Naive thymus-derived CD8-positive, alpha-beta T cell (primary cell): ENCODE results near the gene SIK3. TPM values are rescaled to one million over a fixed set of nuclear protein-coding genes. Genes with fewer than 3 reads are reported as not detected.
"Not testable (repeated sequence)": the region's sequence is repeated elsewhere in the genome, so short reads cannot be mapped to it uniquely, and the experiment has no call there.

Source experiments
- ATAC-seq, 2 donors: fragments of 150-1000 bp; cut with Tn5 transposase in 1 of 2; sonication (Bioruptor Pico), chemical (Tn5 transposase) in 1 of 2; 1 replicate in 1 of 2; 2 replicates in 1 of 2; pipeline ENCODE4 v1.10.0; 2021; ENCODE audit warnings: mild to moderate bottlenecking in 2 of 2, moderate library complexity in 2 of 2
- POLR2A ChIA-PET: fragments of 350-600 bp; sonication (Branson Sonifier 250); formaldehyde crosslinking; loops from one replicate; lab custom pipeline; 2021; ENCODE audit warnings: antibody characterized with exemption; lab: Charles Lee
- DNase-seq, 10 donors: peaks; one replicate each; pipeline versions ENCODE4 v3.0.0 to v3.0.0-alpha.2; 2020 to 2022
- H3K27ac Mint-ChIP-seq, 10 donors: one replicate each; pipeline ENCODE4 v1.8.0; 2020 to 2022; ENCODE audit warnings: mild to moderate bottlenecking in 10 of 10, mixed read lengths in 10 of 10, moderate library complexity in 4 of 10, inconsistent platforms in 1 of 10
- H3K27me3 Mint-ChIP-seq, 5 donors: one replicate each; pipeline ENCODE4 v1.8.0; 2021 to 2022; ENCODE audit warnings: mixed read lengths in 5 of 5
- H3K36me3 Mint-ChIP-seq, 3 donors: one replicate each; pipeline ENCODE4 v1.8.0; 2020 to 2022; ENCODE audit warnings: mixed read lengths in 3 of 3, mild to moderate bottlenecking in 2 of 3, inconsistent platforms in 1 of 3
- H3K4me1 Mint-ChIP-seq, 4 donors: one replicate each; pipeline ENCODE4 v1.8.0; 2021 to 2022; ENCODE audit warnings: mixed read lengths in 4 of 4
- H3K4me3 Mint-ChIP-seq, 10 donors: one replicate each; pipeline ENCODE4 v1.8.0; 2020 to 2022; ENCODE audit warnings: mild to moderate bottlenecking in 10 of 10, mixed read lengths in 10 of 10, moderate library complexity in 6 of 10, inconsistent platforms in 1 of 10
- H3K9me3 Mint-ChIP-seq, 9 donors: one replicate each; pipeline ENCODE4 v1.8.0; 2020 to 2022; ENCODE audit warnings: mixed read lengths in 9 of 9, mild to moderate bottlenecking in 3 of 9, inconsistent platforms in 1 of 9, moderate library complexity in 1 of 9
- polyA plus RNA-seq, 3 donors: library from polyadenylated mRNA; unstranded; fragments of 300-500 nt; fragmentation: Illumina TruSeq; gene quantifications; one replicate each; pipeline ENCODE4 v1.2.3, GENCODE V29; 2021
- total RNA-seq, 8 experiments: library from RNA in 2 of 8; stranded (reverse) in 2 of 8; gene quantifications; one replicate each; pipeline ENCODE4 v1.2.3 and lab custom pipeline; 2021 to 2026

SIK3 gene
- total and polyA plus RNA-seq, 5 experiments from 2014 or later: 14.1 to 69.2 (median 16.2) TPM

GRCh38 chr11:117034901-117035300 is 63.3 kb downstream of the SIK3 start:
- POLR2A ChIA-PET: interaction anchor here (0.9 kb wide), 1 partner anchor 15 kb away, joined by 3 read pairs; no protein-coding TSS in a partner anchor
- no peak overlapping the region for H3K4me3 Mint-ChIP-seq
- H3K36me3 Mint-ChIP-seq: peaks cover 0 to 2% (median 0%) of the 10 kb centered on the region in 3 donors
- H3K9me3 Mint-ChIP-seq: no peaks in the 10 kb centered on the region
- H3K27me3 Mint-ChIP-seq: no peaks in the 10 kb centered on the region
- peaks cover 20 to 73% (median 47%) of the 10 kb centered on the region in 4 donors for H3K4me1 Mint-ChIP-seq
- DNase-seq (no peak), ATAC-seq (no peak)
- H3K27ac Mint-ChIP-seq: no peak overlapping the region

- H3K27me3 Mint-ChIP-seq: no peaks in the 10 kb centered on the region
- POLR2A ChIA-PET: interaction anchor here (0.9 kb wide), 1 partner anchor 15 kb away, joined by 3 read pairs; no protein-coding TSS in a partner anchor
- ATAC-seq (no peak), DNase-seq (no peak)
- peaks cover 29 to 80% (median 61%) of the 10 kb centered on the region in 4 donors for H3K4me1 Mint-ChIP-seq
- no peaks in the 10 kb centered on the region for H3K9me3 Mint-ChIP-seq
- peak overlapping the region in 1 of 10 donors; percentile 2 for H3K4me3 Mint-ChIP-seq
- peaks cover 0 to 4% (median 3%) of the 10 kb centered on the region in 3 donors for H3K36me3 Mint-ChIP-seq
- H3K27ac Mint-ChIP-seq: peak overlapping the region in 5 of 10 donors; percentile 3 to 66 (median 33)
Observed at GRCh38 chr11:117026593-117027330, 71.5 kb downstream of the SIK3 start.

- ATAC-seq, H3K9me3 Mint-ChIP-seq, H3K27me3 Mint-ChIP-seq, H3K36me3 Mint-ChIP-seq, POLR2A ChIA-PET, DNase-seq: not testable (repeated sequence)
- peak overlapping the region in 1 of 10 donors; percentile 56 for H3K4me3 Mint-ChIP-seq
- peaks cover 33 to 91% (median 76%) of the 10 kb centered on the region in 4 donors for H3K4me1 Mint-ChIP-seq
- peak overlapping the region in 2 of 10 donors; percentile 20 to 55 for H3K27ac Mint-ChIP-seq
Observed at GRCh38 chr11:117023707-117024106, 74.5 kb downstream of the SIK3 start.

GRCh38 chr11:117023178-117023577 is 75.0 kb downstream of the SIK3 start:
- no peak for ATAC-seq
- peaks cover 0 to 2% (median under 1%) of the 10 kb centered on the region in 3 donors for H3K36me3 Mint-ChIP-seq
- POLR2A ChIA-PET: no interaction called here

GRCh38 chr11:117022526-117022925 is 75.7 kb downstream of the SIK3 start:
- ATAC-seq (peak; percentile 19 to 38), DNase-seq (peak in 2 of 10 donors; percentile 22 to 24)
- POLR2A ChIA-PET: no interaction called here
- Mint-ChIP-seq H3K36me3 (peaks cover 0 to 2% (median 0%) of the 10 kb centered on the region in 3 donors), H3K27ac (peak overlapping the region in 8 of 10 donors; percentile 1 to 84 (median 58)), H3K9me3 (no peaks in the 10 kb centered on the region), H3K4me1 (peaks cover 31 to 91% (median 76%) of the 10 kb centered on the region in 4 donors), H3K4me3 (peak overlapping the region in 8 of 10 donors; percentile 0 to 60 (median 40)), H3K27me3 (no peaks in the 10 kb centered on the region)

More at GRCh38 chr11:117023178-117023577, 75.0 kb downstream of the SIK3 start:
- Mint-ChIP-seq H3K4me3 (peak overlapping the region in 9 of 10 donors; percentile 0 to 60 (median 33)), H3K4me1 (peaks cover 31 to 90% (median 76%) of the 10 kb centered on the region in 4 donors), H3K27ac (peak overlapping the region in 7 of 10 donors; percentile 3 to 84 (median 23)), H3K27me3 (no peaks in the 10 kb centered on the region), H3K9me3 (no peaks in the 10 kb centered on the region)
- no peak for DNase-seq

- ATAC-seq: no peak
- H3K36me3 Mint-ChIP-seq: peaks cover 0 to 2% (median 0%) of the 10 kb centered on the region in 3 donors
- no peak for DNase-seq
- peak overlapping the region in 7 of 10 donors; percentile 7 to 83 (median 56) for H3K27ac Mint-ChIP-seq
- peak overlapping the region in 5 of 10 donors; percentile 4 to 45 (median 11) for H3K4me3 Mint-ChIP-seq
- H3K27me3 Mint-ChIP-seq: no peaks in the 10 kb centered on the region
- POLR2A ChIA-PET: no interaction called here
- H3K4me1 Mint-ChIP-seq: peaks cover 30 to 80% (median 64%) of the 10 kb centered on the region in 4 donors
- H3K9me3 Mint-ChIP-seq: no peaks in the 10 kb centered on the region
Observed at GRCh38 chr11:117020869-117021564, 77.2 kb downstream of the SIK3 start.

GRCh38 chr11:117020287-117020686 is 77.9 kb downstream of the SIK3 start:
- Mint-ChIP-seq H3K4me1 (peaks cover 30 to 75% (median 62%) of the 10 kb centered on the region in 4 donors), H3K4me3 (peak overlapping the region in 7 of 10 donors; percentile 11 to 57 (median 35)), H3K9me3 (no peaks in the 10 kb centered on the region), H3K36me3 (peaks cover 0 to 2% (median 0%) of the 10 kb centered on the region in 3 donors), H3K27ac (peak overlapping the region in 5 of 10 donors; percentile 56 to 83 (median 79)), H3K27me3 (no peaks in the 10 kb centered on the region)
- ATAC-seq (peak; percentile 29 to 43), DNase-seq (peak in 2 of 10 donors; percentile 11 to 18)
- POLR2A ChIA-PET: interaction anchor here (0.6 to 0.8 kb wide), 2 partner anchors 15 to 18 kb away, joined by 3 read pairs; no protein-coding TSS in a partner anchor

- peak overlapping the region in 6 of 10 donors; percentile 25 to 85 (median 68) for H3K27ac Mint-ChIP-seq
- H3K36me3 Mint-ChIP-seq: peaks cover 0 to 2% (median 0%) of the 10 kb centered on the region in 3 donors
- DNase-seq: peak in 3 of 10 donors; percentile 4 to 29 (median 21)
- no peaks in the 10 kb centered on the region for H3K27me3 Mint-ChIP-seq
- peak overlapping the region in 8 of 10 donors; percentile 6 to 43 (median 20) for H3K4me3 Mint-ChIP-seq
- peak; percentile 41 to 60 for ATAC-seq
- H3K9me3 Mint-ChIP-seq: no peaks in the 10 kb centered on the region
- POLR2A ChIA-PET: interaction anchor here (0.6 to 0.8 kb wide), 2 partner anchors 16 to 19 kb away, joined by 3 read pairs; no protein-coding TSS in a partner anchor
- peaks cover 26 to 71% (median 58%) of the 10 kb centered on the region in 4 donors for H3K4me1 Mint-ChIP-seq
Observed at GRCh38 chr11:117019871-117020270, 78.4 kb downstream of the SIK3 start.

- H3K4me3 Mint-ChIP-seq: no peak overlapping the region
- DNase-seq (no peak), ATAC-seq (no peak)
- peaks cover 0 to 5% (median 0%) of the 10 kb centered on the region in 3 donors for H3K36me3 Mint-ChIP-seq
- POLR2A ChIA-PET: interaction anchor here (0.6 kb wide), 1 partner anchor 148 kb away, joined by 4 read pairs; no protein-coding TSS in a partner anchor
- H3K9me3 Mint-ChIP-seq: no peaks in the 10 kb centered on the region
- H3K27ac Mint-ChIP-seq: peak overlapping the region in 2 of 10 donors; percentile 9 to 61
- no peaks in the 10 kb centered on the region for H3K27me3 Mint-ChIP-seq
- peaks cover 16 to 54% (median 38%) of the 10 kb centered on the region in 4 donors for H3K4me1 Mint-ChIP-seq
Observed at GRCh38 chr11:117017456-117017855, 80.8 kb downstream of the SIK3 start.

GRCh38 chr11:117016747-117017146 is 81.5 kb downstream of the SIK3 start:
- Mint-ChIP-seq H3K9me3 (no peaks in the 10 kb centered on the region), H3K27ac (peak overlapping the region in 1 of 10 donors; percentile 61), H3K4me1 (peaks cover 16 to 52% (median 38%) of the 10 kb centered on the region in 4 donors), H3K27me3 (no peaks in the 10 kb centered on the region), H3K4me3 (peak overlapping the region in 1 of 10 donors; percentile 7), H3K36me3 (peaks cover 0 to 5% (median 0%) of the 10 kb centered on the region in 3 donors)
- POLR2A ChIA-PET: interaction anchor here (0.6 kb wide), 1 partner anchor 149 kb away, joined by 4 read pairs; no protein-coding TSS in a partner anchor
- no peak for ATAC-seq
- DNase-seq: no peak

- peaks cover 16 to 53% (median 36%) of the 10 kb centered on the region in 4 donors for H3K4me1 Mint-ChIP-seq
- no peak for DNase-seq
- H3K9me3 Mint-ChIP-seq: no peaks in the 10 kb centered on the region
- POLR2A ChIA-PET: no interaction called here
- H3K4me3 Mint-ChIP-seq: no peak overlapping the region
- H3K36me3 Mint-ChIP-seq: peaks cover 0 to 6% (median 1%) of the 10 kb centered on the region in 3 donors
- no peaks in the 10 kb centered on the region for H3K27me3 Mint-ChIP-seq
- ATAC-seq: no peak
- peak overlapping the region in 1 of 10 donors; percentile 61 for H3K27ac Mint-ChIP-seq
Observed at GRCh38 chr11:117016246-117016645, 82.0 kb downstream of the SIK3 start.

- Mint-ChIP-seq H3K9me3 (no peaks in the 10 kb centered on the region), H3K36me3 (peaks cover 0 to 10% (median 2%) of the 10 kb centered on the region in 3 donors), H3K4me1 (peaks cover 4 to 45% (median 21%) of the 10 kb centered on the region in 4 donors), H3K4me3 (no peak overlapping the region), H3K27ac (peak overlapping the region in 1 of 10 donors; percentile 46), H3K27me3 (no peaks in the 10 kb centered on the region)
- no peak for DNase-seq
- no peak for ATAC-seq
- POLR2A ChIA-PET: interaction anchor here (1.1 kb wide), 1 partner anchor 15 kb away, joined by 3 read pairs; no protein-coding TSS in a partner anchor
Observed at GRCh38 chr11:117011541-117011898, 86.7 kb downstream of the SIK3 start.
